WI38 (cell line): ENCODE measurements around the gene ZNF365.
"Not testable (repeated sequence)": the region's sequence is repeated elsewhere in the genome, so short reads cannot be mapped to it uniquely, and the experiment has no call there.

Experiments
- H3K4me3 ChIP-seq: 2 replicates; pipeline ENCODE4 v1.5.1; 2011; ENCODE audit warnings: low read depth, mild to moderate bottlenecking, control low read depth, low read length
- CTCF ChIP-seq: IDR thresholded peaks from 2 replicates; pipeline ENCODE4 v1.5.1; 2012; ENCODE audit warnings: low read depth, mild to moderate bottlenecking, control low read depth, low read length

The ZNF365 gene

GRCh38 chr10:62399211-62399610 lies 25.0 kb downstream of the ZNF365 start:
- H3K4me3 ChIP-seq: no peak overlapping the region
- no peak for TF ChIP-seq CTCF

GRCh38 chr10:62402508-62402907 lies 28.3 kb downstream of the ZNF365 start:
- no peak for TF ChIP-seq CTCF
- H3K4me3 ChIP-seq: no peak overlapping the region

- H3K4me3 ChIP-seq: not testable (repeated sequence)
Observed at GRCh38 chr10:62410528-62410927, 36.4 kb downstream of the ZNF365 start.

GRCh38 chr10:62410934-62411333 lies 36.8 kb downstream of the ZNF365 start:
- not testable (repeated sequence) for H3K4me3 ChIP-seq

GRCh38 chr10:62413048-62413447 lies 38.9 kb downstream of the ZNF365 start:
- TF ChIP-seq CTCF: no peak
- no peak overlapping the region for H3K4me3 ChIP-seq

- no peak for TF ChIP-seq CTCF
Observed at GRCh38 chr10:62413652-62414051, 39.5 kb downstream of the ZNF365 start.

GRCh38 chr10:62414359-62414758 lies 40.2 kb downstream of the ZNF365 start:
- no peak overlapping the region for H3K4me3 ChIP-seq
- TF ChIP-seq CTCF: no peak

More at GRCh38 chr10:62413652-62414051, 39.5 kb downstream of the ZNF365 start:
- H3K4me3 ChIP-seq: no peak overlapping the region

- H3K4me3 ChIP-seq: no peak overlapping the region
- no peak for TF ChIP-seq CTCF
Observed at GRCh38 chr10:62422068-62422590, 48.0 kb downstream of the ZNF365 start.
